Measurements from ENCODE around the gene FAM83C. TPM values are rescaled to one million over a fixed set of nuclear protein-coding genes. Genes with fewer than 3 reads are reported as not detected.
A peak's percentile ranks its signal among the peaks of the same experiment; 100 is the strongest.

Gene FAM83C
- total and polyA plus RNA-seq, 7 experiments from 2014 or later = not detected

GRCh38 chr20:35271073-35271882, 20.9 kb downstream of the FAM83C start:
- H3K4me3 ChIP-seq (ENCODE audit: low read length) = no peak overlapping the region

DNA sequence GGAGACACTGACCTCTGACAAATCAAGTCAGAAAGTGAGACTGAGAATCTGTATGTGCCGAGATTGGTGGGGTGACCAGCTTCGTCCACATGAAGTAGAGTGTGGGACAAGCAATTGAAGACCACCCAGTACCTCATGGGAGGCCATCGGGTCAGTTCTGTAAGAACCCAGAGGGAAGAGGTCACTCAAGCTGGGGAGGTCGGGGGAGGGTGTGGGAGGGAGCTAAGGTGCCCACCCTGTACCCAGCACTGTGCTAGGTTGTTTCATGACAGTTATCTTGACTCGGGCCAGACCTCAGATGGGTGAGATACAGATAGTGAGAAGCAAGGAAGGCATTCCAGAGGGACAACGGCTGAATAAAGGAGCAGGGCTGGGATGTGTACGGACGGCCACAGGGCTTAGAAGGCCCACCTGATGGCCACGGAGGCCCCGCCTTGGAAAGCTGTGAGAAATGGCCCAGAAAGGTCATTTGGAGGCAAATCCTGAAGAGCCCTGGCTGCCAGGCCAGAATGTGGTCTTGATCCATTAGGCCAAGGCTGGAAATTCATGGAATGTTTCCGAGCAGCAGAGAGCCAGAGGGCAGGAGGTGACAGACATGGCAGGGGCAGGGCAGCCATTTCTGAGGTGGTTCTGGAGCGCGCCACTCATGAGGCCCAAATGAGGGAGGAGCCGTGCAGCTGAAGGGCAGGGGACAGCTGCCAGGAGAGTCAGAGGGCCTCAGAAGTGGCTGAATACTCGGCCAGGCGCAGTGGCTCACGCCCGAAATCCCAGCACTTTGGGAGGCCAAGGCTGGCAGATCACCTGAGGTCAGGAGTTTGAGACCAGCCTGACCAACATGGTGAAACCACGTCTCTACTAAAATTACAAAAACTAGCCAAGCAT, 22.0 kb downstream of the FAM83C start:
- intact Hi-C loops (cut with micrococcal nuclease) = loop anchor here in 1 of 2 donors (10.0 kb wide), 1 partner anchor 445 kb away; the partner anchor contains the start of gene NCOA6
- no peak overlapping the region for H3K27ac Mint-ChIP-seq
- no peaks in the 10 kb centered on the region for H3K9me3 Mint-ChIP-seq
- H3K4me1 Mint-ChIP-seq = peaks cover 0 to 21% (median 15%) of the 10 kb centered on the region in 7 donors
- H3K9me3 ChIP-seq (ENCODE audit: control insufficient read depth in 2 of 3, low read length in 3 of 3) = no peaks in the 10 kb centered on the region
- no peaks in the 10 kb centered on the region for H3K4me1 ChIP-seq (ENCODE audit: control insufficient read depth in 2 of 2, insufficient read depth in 2 of 2, low read length in 2 of 2)
- H3K36me3 ChIP-seq (ENCODE audit: control insufficient read depth in 2 of 3, insufficient read depth in 3 of 3, low read length in 3 of 3) = peaks cover 0 to 69% (median 6%) of the 10 kb centered on the region in 3 experiments
- DNase-seq = no peak
- POLR2A ChIA-PET = interaction anchor here (1.1 kb wide), 1 partner anchor 14 kb away, joined by 3 read pairs; the partner anchor contains the start of gene EIF6
- no peak overlapping the region for H3K4me3 ChIP-seq (ENCODE audit: low read length)
- H3K36me3 Mint-ChIP-seq = peaks cover 0 to 30% (median 7%) of the 10 kb centered on the region in 5 donors
- no peak for ATAC-seq
- no peak overlapping the region for H3K4me3 Mint-ChIP-seq
- H3K27me3 Mint-ChIP-seq = no peaks in the 10 kb centered on the region
- H3K27ac ChIP-seq (ENCODE audit: low read depth, low read length) = no peak overlapping the region
- CTCF ChIA-PET = interaction anchor here (0.7 kb wide), 1 partner anchor 1866 kb away, joined by 3 read pairs; no protein-coding TSS in a partner anchor
- H3K27me3 ChIP-seq (ENCODE audit: control insufficient read depth in 2 of 2, insufficient read depth in 2 of 2, low read length in 2 of 2) = no peaks in the 10 kb centered on the region

More at GRCh38 chr20:35271073-35271882, 20.9 kb downstream of the FAM83C start:
- Histone ChIP-seq H3K27me3 (ENCODE audit: control insufficient read depth in 2 of 2, insufficient read depth in 2 of 2, low read length in 2 of 2) (no peaks in the 10 kb centered on the region), H3K27ac (ENCODE audit: low read depth, low read length) (no peak overlapping the region), H3K9me3 (ENCODE audit: control insufficient read depth in 2 of 3, low read length in 3 of 3) (no peaks in the 10 kb centered on the region), H3K4me1 (ENCODE audit: control insufficient read depth in 2 of 2, insufficient read depth in 2 of 2, low read length in 2 of 2) (peaks cover 1 to 2% of the 10 kb centered on the region in 2 donors), H3K36me3 (ENCODE audit: control insufficient read depth in 2 of 3, insufficient read depth in 3 of 3, low read length in 3 of 3) (peaks cover 0 to 72% (median 6%) of the 10 kb centered on the region in 3 experiments)
- H3K4me3 Mint-ChIP-seq = no peak overlapping the region
- POLR2A ChIA-PET = interaction anchor here (1.1 kb wide), 1 partner anchor 13 kb away, joined by 3 read pairs; the partner anchor contains the start of gene EIF6
- ATAC-seq (no peak), DNase-seq (no peak)
- peaks cover 3 to 30% (median 19%) of the 10 kb centered on the region in 7 donors for H3K4me1 Mint-ChIP-seq
- H3K9me3 Mint-ChIP-seq = no peaks in the 10 kb centered on the region
- intact Hi-C loops (cut with micrococcal nuclease) = loop anchor here in 1 of 2 donors (10.0 kb wide), 1 partner anchor 446 kb away; the partner anchor contains the start of gene NCOA6
- peak overlapping the region in 4 of 9 donors; percentile 16 to 76 (median 38) for H3K27ac Mint-ChIP-seq
- CTCF ChIA-PET = no interaction called here
- H3K27me3 Mint-ChIP-seq = no peaks in the 10 kb centered on the region
- peaks cover 0 to 29% (median 7%) of the 10 kb centered on the region in 5 donors for H3K36me3 Mint-ChIP-seq

DNA sequence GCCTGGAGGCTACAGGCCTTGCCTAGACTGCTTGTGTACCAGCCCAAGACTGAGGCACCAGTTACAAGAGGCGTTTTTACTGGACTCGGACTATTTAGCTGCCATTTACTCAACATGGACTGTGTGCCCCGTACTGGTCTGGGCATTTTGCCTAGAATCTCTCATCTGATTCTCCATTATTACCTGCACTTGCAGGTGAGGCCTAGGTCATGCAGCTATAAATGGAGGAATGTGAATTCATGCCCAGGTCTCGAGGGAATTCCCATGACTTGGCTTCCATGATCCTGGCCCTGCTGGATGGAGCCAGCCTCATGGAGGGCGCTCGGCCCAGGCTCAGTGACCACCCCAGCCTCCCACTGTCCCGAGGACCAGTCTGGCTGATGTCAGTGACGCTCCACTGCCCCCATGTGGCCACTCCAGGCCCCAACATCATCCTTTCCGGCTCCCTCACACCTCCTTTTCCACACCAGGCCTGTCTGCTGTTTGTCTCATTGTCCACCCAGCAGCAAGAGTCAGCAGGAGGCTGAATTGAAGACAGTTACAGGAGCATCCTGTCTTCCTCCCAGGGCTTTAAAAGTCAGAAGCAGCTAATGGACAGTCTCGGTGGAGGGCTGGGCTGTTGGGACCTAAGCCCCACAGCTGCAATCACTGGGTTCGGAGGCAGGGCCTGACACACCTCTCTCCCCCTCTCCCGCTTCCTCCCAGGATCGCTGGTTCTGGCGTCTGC, 23.0 kb downstream of the FAM83C start:
- Histone ChIP-seq H3K36me3 (ENCODE audit: control insufficient read depth in 2 of 3, insufficient read depth in 3 of 3, low read length in 3 of 3) (peaks cover 0 to 58% (median 6%) of the 10 kb centered on the region in 3 experiments), H3K9me3 (ENCODE audit: control insufficient read depth in 2 of 3, low read length in 3 of 3) (no peaks in the 10 kb centered on the region), H3K27me3 (ENCODE audit: control insufficient read depth in 2 of 2, insufficient read depth in 2 of 2, low read length in 2 of 2) (no peaks in the 10 kb centered on the region), H3K4me3 (ENCODE audit: low read length) (no peak overlapping the region), H3K4me1 (ENCODE audit: control insufficient read depth in 2 of 2, insufficient read depth in 2 of 2, low read length in 2 of 2) (no peaks in the 10 kb centered on the region), H3K27ac (ENCODE audit: low read depth, low read length) (no peak overlapping the region)
- Mint-ChIP-seq H3K4me1 (peaks cover 0 to 21% (median 15%) of the 10 kb centered on the region in 7 donors), H3K27ac (peak overlapping the region in 2 of 9 donors; percentile 38 to 68), H3K9me3 (no peaks in the 10 kb centered on the region), H3K27me3 (no peaks in the 10 kb centered on the region), H3K36me3 (peaks cover 0 to 30% (median 7%) of the 10 kb centered on the region in 5 donors), H3K4me3 (no peak overlapping the region)
- intact Hi-C loops (cut with micrococcal nuclease) = loop anchor here in 1 of 2 donors (1.0 to 5.0 kb wide), 4 partner anchors 60 to 437 kb away; no protein-coding TSS in a partner anchor
- ATAC-seq (peak; percentile 77), DNase-seq (peak in 3 of 9 donors; percentile 37 to 54 (median 39))
- ChIA-PET CTCF (interaction anchor here (0.9 kb wide), 1 partner anchor 174 kb away, joined by 3 read pairs; no protein-coding TSS in a partner anchor), POLR2A (interaction anchor here (0.6 kb wide), 2 partner anchors 21 to 123 kb away, joined by 3 to 4 read pairs; no protein-coding TSS in a partner anchor)

DNA sequence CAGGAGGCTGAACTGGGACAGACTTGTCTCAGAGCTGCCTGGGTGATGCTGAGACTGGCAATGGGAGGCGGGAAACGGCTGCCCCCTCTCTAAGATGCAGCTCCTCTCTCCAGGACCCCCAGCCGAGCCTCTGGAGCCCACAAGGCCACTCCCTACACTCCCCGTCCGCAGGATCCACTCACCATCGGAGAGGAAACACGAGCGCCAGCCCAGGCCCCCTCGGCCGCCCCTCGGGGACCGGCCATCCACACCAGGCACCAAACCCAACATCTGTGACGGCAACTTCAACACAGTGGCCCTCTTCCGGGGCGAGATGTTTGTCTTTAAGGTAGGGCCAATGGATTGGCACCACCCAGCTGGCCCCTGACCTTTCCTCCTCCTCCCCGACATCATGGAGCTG, 25.1 kb downstream of the FAM83C start:
- POLR2A ChIA-PET = no interaction called here

GRCh38 chr20:35264755-35265154, 27.5 kb downstream of the FAM83C start:
- no peaks in the 10 kb centered on the region for H3K9me3 ChIP-seq (ENCODE audit: control insufficient read depth in 2 of 3, low read length in 3 of 3)
- ATAC-seq (no peak), DNase-seq (no peak)
- intact Hi-C loops (cut with micrococcal nuclease) = loop anchor here in 1 of 2 donors (5.0 kb wide), 1 partner anchor 432 kb away; no protein-coding TSS in a partner anchor
- Mint-ChIP-seq H3K4me1 (peaks cover 0 to 21% (median 8%) of the 10 kb centered on the region in 7 donors), H3K27ac (peak overlapping the region in 1 of 9 donors; percentile 14), H3K36me3 (peaks cover 0 to 28% (median 9%) of the 10 kb centered on the region in 5 donors), H3K9me3 (no peaks in the 10 kb centered on the region), H3K4me3 (no peak overlapping the region), H3K27me3 (no peaks in the 10 kb centered on the region)
- H3K27ac ChIP-seq (ENCODE audit: low read depth, low read length) = no peak overlapping the region
- no peak overlapping the region for H3K4me3 ChIP-seq (ENCODE audit: low read length)
- ChIA-PET CTCF (no interaction called here), POLR2A (no interaction called here)
- H3K27me3 ChIP-seq (ENCODE audit: control insufficient read depth in 2 of 2, insufficient read depth in 2 of 2, low read length in 2 of 2) = no peaks in the 10 kb centered on the region
- peaks cover 0 to 55% (median 6%) of the 10 kb centered on the region in 3 experiments for H3K36me3 ChIP-seq (ENCODE audit: control insufficient read depth in 2 of 3, insufficient read depth in 3 of 3, low read length in 3 of 3)
- no peaks in the 10 kb centered on the region for H3K4me1 ChIP-seq (ENCODE audit: control insufficient read depth in 2 of 2, insufficient read depth in 2 of 2, low read length in 2 of 2)

More for the DNA sequence above, 25.1 kb downstream of the FAM83C start:
- ATAC-seq (no peak), DNase-seq (no peak)
- Histone ChIP-seq H3K36me3 (ENCODE audit: control insufficient read depth in 2 of 3, insufficient read depth in 3 of 3, low read length in 3 of 3) (peaks cover 0 to 61% (median 6%) of the 10 kb centered on the region in 3 experiments), H3K4me3 (ENCODE audit: low read length) (no peak overlapping the region), H3K27me3 (ENCODE audit: control insufficient read depth in 2 of 2, insufficient read depth in 2 of 2, low read length in 2 of 2) (no peaks in the 10 kb centered on the region), H3K4me1 (ENCODE audit: control insufficient read depth in 2 of 2, insufficient read depth in 2 of 2, low read length in 2 of 2) (no peaks in the 10 kb centered on the region), H3K27ac (ENCODE audit: low read depth, low read length) (no peak overlapping the region), H3K9me3 (ENCODE audit: control insufficient read depth in 2 of 3, low read length in 3 of 3) (no peaks in the 10 kb centered on the region)
- no peaks in the 10 kb centered on the region for H3K9me3 Mint-ChIP-seq
- CTCF ChIA-PET = no interaction called here
- peak overlapping the region in 1 of 9 donors; percentile 23 for H3K27ac Mint-ChIP-seq
- H3K4me3 Mint-ChIP-seq = no peak overlapping the region
- no peaks in the 10 kb centered on the region for H3K27me3 Mint-ChIP-seq
- intact Hi-C loops (cut with micrococcal nuclease) = loop anchor here in 1 of 2 donors (5.0 kb wide), 1 partner anchor 435 kb away; no protein-coding TSS in a partner anchor
- H3K4me1 Mint-ChIP-seq = peaks cover 0 to 25% (median 11%) of the 10 kb centered on the region in 7 donors
- H3K36me3 Mint-ChIP-seq = peaks cover 0 to 35% (median 9%) of the 10 kb centered on the region in 5 donors
